BE2C (cell line): ENCODE measurements around the gene COL26A1.

Experiments
- DNase-seq: peaks from one replicate; pipeline ENCODE4 v3.0.0-alpha.2; 2020
- H3K27me3 ChIP-seq: fragments of 250-450 bp; sonication (Bioruptor Pico); 2 replicates; pipeline ENCODE4 v1.5.1; 2020; ENCODE audit warnings: mild to moderate bottlenecking
- H3K36me3 ChIP-seq: fragments of 250-450 bp; sonication (Bioruptor Pico); 2 replicates; pipeline ENCODE4 v1.5.1; 2020; ENCODE audit warnings: mild to moderate bottlenecking
- H3K4me1 ChIP-seq: fragments of 250-450 bp; sonication (Bioruptor Pico); 2 replicates; pipeline ENCODE4 v1.5.1; 2020
- H3K4me3 ChIP-seq: 2 replicates; pipeline ENCODE4 v1.5.1; 2011; ENCODE audit warnings: low read depth, low read length
- H3K9me3 ChIP-seq: fragments of 250-450 bp; sonication (Bioruptor Pico); 2 replicates; pipeline ENCODE4 v1.5.1; 2020
- CTCF ChIP-seq: IDR thresholded peaks from 2 replicates; pipeline ENCODE4 v1.5.1; 2012; ENCODE audit warnings: mild to moderate bottlenecking, low read depth, low read length

Gene COL26A1

DNA sequence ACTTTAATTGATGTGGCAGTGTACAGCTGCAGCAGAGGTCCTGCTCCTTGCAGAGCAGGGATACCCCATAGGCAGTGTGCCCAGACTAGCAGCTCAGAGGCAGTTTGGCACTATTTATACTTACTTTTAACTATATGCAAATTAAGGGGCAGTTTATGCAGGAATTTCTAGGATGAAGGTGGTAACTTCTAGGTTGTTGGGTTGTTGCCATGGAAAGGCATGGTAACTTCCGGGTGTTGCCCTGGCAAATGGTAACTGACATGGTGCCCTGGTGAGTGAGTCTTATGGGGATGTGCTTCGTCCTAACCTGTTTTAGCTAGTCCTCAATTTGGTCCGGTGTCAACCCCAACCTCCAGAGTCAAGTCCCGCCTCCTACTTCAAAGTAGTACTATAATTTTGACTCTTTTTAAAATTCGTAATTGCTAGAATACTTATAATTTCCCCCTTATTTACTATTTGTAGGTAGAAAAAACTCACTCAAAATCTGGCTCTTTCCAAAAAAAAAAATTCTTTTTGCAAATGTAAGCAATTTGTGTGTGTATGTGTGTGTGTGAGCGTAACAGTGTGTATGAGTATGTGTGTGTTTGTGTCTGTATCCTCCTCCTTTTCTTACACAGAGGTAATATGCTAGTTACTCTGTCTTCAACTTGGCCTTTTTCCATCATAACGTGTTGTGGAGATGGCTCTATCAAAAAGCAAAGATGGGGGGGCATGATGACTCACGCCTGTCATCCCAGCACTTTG, 5.9 kb downstream of the COL26A1 start:
- Histone ChIP-seq H3K4me1 (no peaks in the 10 kb centered on the region), H3K36me3 (no peaks in the 10 kb centered on the region), H3K27me3 (peaks cover 5% of the 10 kb centered on the region), H3K9me3 (no peaks in the 10 kb centered on the region), H3K4me3 (no peak overlapping the region)
- TF ChIP-seq CTCF, result no peak
- no peak for DNase-seq

DNA sequence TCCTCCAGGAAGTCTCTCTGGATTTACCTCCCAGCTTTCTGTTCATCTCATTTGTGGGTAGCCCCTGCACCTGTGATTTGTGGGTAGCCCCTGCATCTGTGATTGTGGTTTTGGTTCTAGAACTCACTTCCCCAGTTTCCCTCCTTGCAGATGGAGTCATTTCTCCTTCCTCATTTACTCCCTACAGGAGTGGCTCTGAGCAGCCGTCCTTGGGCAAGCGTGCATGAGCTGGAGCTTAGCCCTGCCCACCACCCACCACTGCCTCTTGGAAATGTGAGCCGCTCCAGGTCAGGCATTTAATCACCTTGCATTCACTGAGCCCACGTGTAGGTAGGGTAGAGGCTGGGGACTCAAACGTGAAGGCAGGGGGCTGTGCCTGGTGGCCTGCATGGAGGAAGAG, 8.2 kb downstream of the COL26A1 start:
- Histone ChIP-seq H3K36me3 (no peaks in the 10 kb centered on the region), H3K9me3 (no peaks in the 10 kb centered on the region), H3K27me3 (no peaks in the 10 kb centered on the region), H3K4me3 (no peak overlapping the region), H3K4me1 (no peaks in the 10 kb centered on the region)
- no peak for DNase-seq
- TF ChIP-seq CTCF, result no peak

DNA sequence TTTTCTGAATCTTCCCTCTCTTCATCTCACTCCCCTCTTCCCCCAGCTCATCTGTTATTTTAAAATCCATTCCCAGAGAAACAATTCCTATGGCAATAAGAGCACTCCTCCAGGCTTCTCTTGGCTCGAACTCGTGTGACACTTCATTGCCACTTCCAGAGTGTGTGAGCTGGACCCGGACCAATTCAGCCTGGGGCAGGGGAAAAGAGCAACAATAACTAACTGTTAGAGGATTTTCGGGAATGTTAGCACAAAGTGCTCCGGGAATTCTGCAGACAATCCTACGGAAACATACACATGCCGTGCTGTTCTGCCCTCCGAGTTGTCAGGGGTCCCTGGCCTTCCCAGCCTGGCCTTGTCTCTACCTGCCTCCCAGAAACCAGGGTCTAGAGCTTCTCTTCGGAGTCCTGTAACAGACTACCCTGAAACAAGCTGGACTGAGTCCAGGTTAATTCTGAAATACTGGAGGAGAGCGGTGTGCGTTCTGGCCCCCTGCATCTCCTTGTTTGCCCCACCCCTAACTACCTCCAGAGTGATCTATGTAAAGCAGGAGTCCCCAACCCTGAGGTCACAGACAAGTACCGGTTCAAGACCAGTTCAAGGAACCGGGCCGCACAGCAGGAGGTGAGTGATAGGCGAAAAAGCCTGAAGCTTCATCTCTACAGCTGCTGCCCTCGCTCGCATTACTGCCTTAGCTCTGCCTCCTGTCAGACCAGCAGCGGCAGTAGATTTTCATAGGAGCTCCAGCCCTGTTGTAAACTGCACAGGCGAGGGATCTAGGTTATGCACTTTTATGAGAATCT, 11.3 kb downstream of the COL26A1 start:
- H3K4me1 ChIP-seq, result no peaks in the 10 kb centered on the region
- DNase-seq, result no peak
- no peak overlapping the region for H3K4me3 ChIP-seq
- H3K9me3 ChIP-seq, result no peaks in the 10 kb centered on the region
- H3K36me3 ChIP-seq, result no peaks in the 10 kb centered on the region
- H3K27me3 ChIP-seq, result no peaks in the 10 kb centered on the region
- no peak for TF ChIP-seq CTCF

DNA sequence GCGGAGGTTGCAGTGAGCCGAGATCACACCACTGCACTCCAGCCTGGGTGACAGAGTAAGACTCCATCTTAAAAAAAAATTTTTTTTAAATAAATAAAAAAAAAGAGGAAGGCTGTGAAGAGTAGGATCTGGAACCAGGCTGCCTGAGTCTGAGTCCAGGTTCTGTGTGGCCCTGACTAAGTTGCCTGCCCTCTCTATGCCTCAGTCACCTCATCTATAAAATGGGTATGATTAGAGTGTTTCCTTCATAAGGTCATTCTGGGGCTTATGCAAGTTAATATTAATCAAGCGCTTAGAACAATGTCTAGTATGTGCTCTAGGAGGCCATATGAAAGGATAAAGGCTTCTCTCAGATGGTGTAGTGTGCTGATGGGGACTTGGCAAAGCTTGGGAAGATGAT, 12.3 kb downstream of the COL26A1 start:
- Histone ChIP-seq H3K36me3 (no peaks in the 10 kb centered on the region), H3K27me3 (no peaks in the 10 kb centered on the region), H3K4me3 (no peak overlapping the region), H3K9me3 (no peaks in the 10 kb centered on the region), H3K4me1 (no peaks in the 10 kb centered on the region)
- DNase-seq, result no peak
- no peak for TF ChIP-seq CTCF

DNA sequence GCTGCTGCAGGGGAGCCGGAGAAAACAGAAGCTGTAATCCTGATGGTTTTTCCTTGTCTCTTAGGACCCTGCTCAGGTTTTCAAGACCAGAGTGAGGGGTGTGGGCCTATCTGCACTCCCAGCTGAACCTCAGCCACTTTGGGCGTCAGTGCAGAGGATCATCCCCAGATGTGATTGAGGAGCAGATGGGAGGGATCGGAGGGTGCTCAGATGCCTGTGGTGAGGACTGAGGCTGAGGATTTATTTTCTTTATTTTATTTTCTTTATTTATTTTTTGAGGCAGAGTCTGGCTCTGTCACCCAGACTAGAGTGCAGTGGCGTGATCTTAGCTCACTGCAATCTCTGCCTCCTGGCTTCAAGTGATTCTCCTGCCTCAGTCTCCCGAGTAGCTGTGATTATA, 13.9 kb downstream of the COL26A1 start:
- no peaks in the 10 kb centered on the region for H3K4me1 ChIP-seq
- H3K9me3 ChIP-seq, result no peaks in the 10 kb centered on the region

More for the DNA sequence above, 13.9 kb downstream of the COL26A1 start:
- no peak for DNase-seq
- no peaks in the 10 kb centered on the region for H3K27me3 ChIP-seq
- H3K4me3 ChIP-seq, result no peak overlapping the region
- no peak for TF ChIP-seq CTCF
- H3K36me3 ChIP-seq, result no peaks in the 10 kb centered on the region
